LNCaP clone FGC (cell line): Measurements from ENCODE around the gene KCND3.

Source experiments
- DNase-seq: peaks from one replicate; pipeline ENCODE4 v3.0.0-alpha.2; 2011; ENCODE audit warnings: low read depth
- H3K4me3 ChIP-seq: 2 replicates; pipeline ENCODE4 v1.5.1; 2011; ENCODE audit warnings: mild to moderate bottlenecking, low read depth, low read length, control low read depth
- TF ChIP-seq, protein P1 (sequence below): IDR thresholded peaks from 2 replicates; pipeline ENCODE4 v1.5.1; 2012; ENCODE audit warnings: mild to moderate bottlenecking; ENCODE audit not compliant: control insufficient read depth, insufficient read depth; ENCODE audit errors: extremely low read depth

The KCND3 gene

GRCh38 chr1:111821121-111821745, 168.2 kb downstream of the KCND3 start:
- no peak for DNase-seq
- TF ChIP-seq, protein P1, sequence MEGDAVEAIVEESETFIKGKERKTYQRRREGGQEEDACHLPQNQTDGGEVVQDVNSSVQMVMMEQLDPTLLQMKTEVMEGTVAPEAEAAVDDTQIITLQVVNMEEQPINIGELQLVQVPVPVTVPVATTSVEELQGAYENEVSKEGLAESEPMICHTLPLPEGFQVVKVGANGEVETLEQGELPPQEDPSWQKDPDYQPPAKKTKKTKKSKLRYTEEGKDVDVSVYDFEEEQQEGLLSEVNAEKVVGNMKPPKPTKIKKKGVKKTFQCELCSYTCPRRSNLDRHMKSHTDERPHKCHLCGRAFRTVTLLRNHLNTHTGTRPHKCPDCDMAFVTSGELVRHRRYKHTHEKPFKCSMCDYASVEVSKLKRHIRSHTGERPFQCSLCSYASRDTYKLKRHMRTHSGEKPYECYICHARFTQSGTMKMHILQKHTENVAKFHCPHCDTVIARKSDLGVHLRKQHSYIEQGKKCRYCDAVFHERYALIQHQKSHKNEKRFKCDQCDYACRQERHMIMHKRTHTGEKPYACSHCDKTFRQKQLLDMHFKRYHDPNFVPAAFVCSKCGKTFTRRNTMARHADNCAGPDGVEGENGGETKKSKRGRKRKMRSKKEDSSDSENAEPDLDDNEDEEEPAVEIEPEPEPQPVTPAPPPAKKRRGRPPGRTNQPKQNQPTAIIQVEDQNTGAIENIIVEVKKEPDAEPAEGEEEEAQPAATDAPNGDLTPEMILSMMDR, result no peak
- H3K4me3 ChIP-seq, result no peak overlapping the region

DNA sequence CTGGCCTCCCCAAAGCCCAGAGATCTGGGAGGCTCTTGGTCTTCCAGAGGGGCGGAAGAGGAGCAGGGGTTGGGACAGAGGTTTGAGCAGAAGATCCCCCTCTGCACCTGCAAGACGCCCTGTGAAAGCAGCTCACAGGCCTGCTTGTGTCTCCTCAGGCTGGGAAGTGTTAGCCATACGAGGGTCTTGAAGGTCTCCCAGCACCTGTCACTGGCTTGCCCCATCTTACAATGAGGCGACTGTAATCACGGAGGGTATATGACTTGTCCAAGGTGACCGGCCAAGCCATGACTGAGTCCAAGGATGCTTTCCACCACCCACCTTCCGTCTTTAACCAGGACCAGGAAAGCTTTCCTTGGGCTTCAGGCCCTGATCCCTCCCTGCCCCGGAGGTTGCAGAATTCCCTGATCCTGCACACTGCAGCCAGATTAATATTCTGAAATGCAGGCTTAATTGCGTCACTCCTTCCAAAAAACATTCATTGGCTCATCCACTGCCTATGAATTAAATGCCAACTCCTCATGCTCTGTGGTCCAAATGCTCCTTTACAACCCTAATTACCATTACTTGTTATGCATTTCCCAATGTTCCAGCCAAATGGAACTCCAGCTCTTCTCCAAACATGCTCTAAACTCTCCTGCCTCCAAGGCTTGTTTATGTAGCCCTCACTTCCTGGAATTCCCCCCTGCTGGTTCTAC, 169.8 kb downstream of the KCND3 start:
- no peak for DNase-seq
- no peak overlapping the region for H3K4me3 ChIP-seq
- TF ChIP-seq, protein P1, result no peak

DNA sequence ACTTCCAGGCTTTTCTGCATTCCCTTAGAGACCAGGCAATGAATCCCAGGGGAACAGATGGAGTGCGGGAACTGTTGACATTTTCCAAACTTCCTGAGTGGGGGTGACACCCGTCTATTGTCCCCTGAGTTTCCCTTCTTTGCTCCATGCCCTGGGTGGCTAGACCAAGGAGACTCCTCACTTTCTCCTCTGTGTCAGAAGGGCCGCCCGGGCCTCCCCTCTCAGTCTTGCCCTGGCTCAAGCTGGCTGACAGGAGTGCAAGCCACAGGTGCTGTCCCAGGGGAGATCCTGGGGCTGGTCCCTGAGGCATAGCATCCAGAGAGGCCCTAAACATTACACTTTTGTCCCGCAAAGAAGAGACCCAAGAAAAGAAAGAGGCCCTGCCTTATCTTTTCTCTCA, 170.9 kb downstream of the KCND3 start:
- DNase-seq, result no peak

GRCh38 chr1:111818081-111818480, 171.4 kb downstream of the KCND3 start:
- H3K4me3 ChIP-seq, result no peak overlapping the region
- TF ChIP-seq, protein P1, result no peak
- no peak for DNase-seq

More for the DNA sequence above, 170.9 kb downstream of the KCND3 start:
- TF ChIP-seq, protein P1, result no peak
- H3K4me3 ChIP-seq, result no peak overlapping the region

GRCh38 chr1:111814642-111815041, 174.8 kb downstream of the KCND3 start:
- TF ChIP-seq, protein P1, result no peak
- H3K4me3 ChIP-seq, result no peak overlapping the region
- DNase-seq, result no peak

DNA sequence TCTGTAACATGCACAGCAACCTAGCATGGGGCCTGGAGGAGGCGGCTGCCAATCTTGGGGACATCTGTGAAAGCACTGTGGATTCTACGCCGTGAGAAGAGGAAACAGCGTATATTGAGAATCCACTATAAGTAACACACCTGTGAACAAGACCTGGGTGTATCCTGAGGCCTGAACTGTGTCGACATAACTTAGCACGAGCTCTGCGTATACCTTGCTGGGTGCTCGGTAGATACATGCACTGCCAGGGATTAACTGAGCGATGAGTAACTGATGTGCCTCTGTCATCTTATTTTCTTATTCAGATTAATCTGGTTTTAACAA, 175.2 kb downstream of the KCND3 start:
- no peak overlapping the region for H3K4me3 ChIP-seq
- no peak for DNase-seq
- TF ChIP-seq, protein P1, result no peak
